SK-N-SH treated with all-trans-retinoic acid at 6 μM for 48 hours (cell line): Measurements from ENCODE around the gene CPSF7.

Source experiments
- ATAC-seq: fragments of 200-7000 bp; cut with Tn5 transposase; 3 replicates; pipeline ENCODE4 v1.9.1; 2020; ENCODE audit warnings: mild to moderate bottlenecking, moderate library complexity
- ARNTL ChIP-seq: fragments of 450-650 bp; formaldehyde crosslinking; IDR thresholded peaks from 2 replicates; pipeline ENCODE4 v1.5.0; 2020; ENCODE audit warnings: low read depth, mild to moderate bottlenecking, moderate library complexity, borderline replicate concordance
- BACH2 ChIP-seq: fragments of 250-450 bp; sonication (Bioruptor Pico); IDR thresholded peaks from 2 replicates; pipeline ENCODE4 v1.9.0; 2021; ENCODE audit warnings: mild to moderate bottlenecking, borderline replicate concordance
- CREB5 ChIP-seq: fragments of 250-450 bp; sonication (Bioruptor Pico); IDR thresholded peaks from 2 replicates; pipeline ENCODE4 v1.5.1; 2020; ENCODE audit warnings: low read depth, mild to moderate bottlenecking, moderate library complexity
- CSDC2 ChIP-seq: fragments of 250-450 bp; sonication (Bioruptor Pico); IDR thresholded peaks from 2 replicates; pipeline ENCODE4 v1.5.0; 2020; ENCODE audit warnings: mild to moderate bottlenecking, moderate library complexity
- ESRRG ChIP-seq: fragments of 250-450 bp; sonication (Bioruptor Pico); IDR thresholded peaks from 2 replicates; pipeline ENCODE4 v1.6.1; 2021; ENCODE audit warnings: mild to moderate bottlenecking
- GLIS3 ChIP-seq: fragments of 250-450 bp; sonication (Bioruptor Pico); IDR thresholded peaks from 2 replicates; pipeline ENCODE4 v1.5.0; 2020; ENCODE audit warnings: mild to moderate bottlenecking, moderate library complexity
- ISL1 ChIP-seq: fragments of 250-450 bp; sonication (Bioruptor Pico); IDR thresholded peaks from 2 replicates; pipeline ENCODE4 v2.1.2; 2022; ENCODE audit warnings: mild to moderate bottlenecking, moderate library complexity
- OSR1 ChIP-seq: fragments of 250-450 bp; sonication (Bioruptor Pico); IDR thresholded peaks from 2 replicates; pipeline ENCODE4 v1.8.0; 2022; ENCODE audit warnings: moderate library complexity, mild to moderate bottlenecking, inconsistent platforms
- POU6F1 ChIP-seq: fragments of 250-450 bp; sonication (Bioruptor Pico); IDR thresholded peaks from 2 replicates; pipeline ENCODE4 v1.8.0; 2021; ENCODE audit warnings: low read depth, mild to moderate bottlenecking, moderate library complexity, borderline replicate concordance
- PPARA ChIP-seq: fragments of 250-450 bp; sonication (Bioruptor Pico); IDR thresholded peaks from 2 replicates; pipeline ENCODE4 v1.5.0; 2020; ENCODE audit warnings: mild to moderate bottlenecking, borderline replicate concordance
- RARB ChIP-seq: fragments of 250-450 bp; sonication (Bioruptor Pico); IDR thresholded peaks from 2 replicates; pipeline ENCODE4 v1.8.0; 2021; ENCODE audit warnings: mild to moderate bottlenecking, moderate library complexity
- SNAI2 ChIP-seq: fragments of 250-450 bp; sonication (Bioruptor Pico); IDR thresholded peaks from 2 replicates; pipeline ENCODE4 v1.5.0; 2020; ENCODE audit warnings: mild to moderate bottlenecking, moderate library complexity
- TCF4 ChIP-seq: fragments of 250-450 bp; sonication (Bioruptor Pico); IDR thresholded peaks from 2 replicates; pipeline ENCODE4 v1.8.0; 2021; ENCODE audit warnings: mild to moderate bottlenecking, moderate library complexity, borderline replicate concordance
- TOX ChIP-seq: fragments of 250-450 bp; sonication (Bioruptor Pico); IDR thresholded peaks from 2 replicates; pipeline ENCODE4 v1.8.0; 2021; ENCODE audit warnings: mild to moderate bottlenecking, moderate library complexity, borderline replicate concordance
- TSHZ2 ChIP-seq: fragments of 250-450 bp; sonication (Bioruptor Pico); IDR thresholded peaks from 2 replicates; pipeline ENCODE4 v1.5.0; 2020; ENCODE audit warnings: mild to moderate bottlenecking, moderate library complexity
- ZC3H10 ChIP-seq: fragments of 250-450 bp; sonication (Bioruptor Pico); IDR thresholded peaks from 2 replicates; pipeline ENCODE4 v1.5.1; 2021; ENCODE audit warnings: mild to moderate bottlenecking, moderate library complexity
- ZFP3 ChIP-seq: fragments of 250-450 bp; sonication (Bioruptor Pico); IDR thresholded peaks from 2 replicates; pipeline ENCODE4 v1.5.0; 2020; ENCODE audit warnings: mild to moderate bottlenecking, moderate library complexity
- ZFP30 ChIP-seq: fragments of 450-650 bp; formaldehyde crosslinking; IDR thresholded peaks from 2 replicates; pipeline ENCODE4 v1.5.0; 2022; ENCODE audit warnings: mild to moderate bottlenecking, moderate library complexity
- ZNF565 ChIP-seq: fragments of 450-650 bp; formaldehyde crosslinking; conservative IDR thresholded peaks from 2 replicates; pipeline ENCODE4 v1.5.0; 2020; ENCODE audit warnings: low read depth, mild to moderate bottlenecking, moderate library complexity
- ZNF70 ChIP-seq: fragments of 450-650 bp; formaldehyde crosslinking; IDR thresholded peaks from 2 replicates; pipeline ENCODE4 v1.5.0; 2020; ENCODE audit warnings: mild to moderate bottlenecking, moderate library complexity
- ZNF8 ChIP-seq: fragments of 450-650 bp; formaldehyde crosslinking; IDR thresholded peaks from 2 replicates; pipeline ENCODE4 v1.5.0; 2020; ENCODE audit warnings: mild to moderate bottlenecking, moderate library complexity
- TF ChIP-seq, protein P1 (sequence below): fragments of 250-450 bp; sonication (Bioruptor Pico); IDR thresholded peaks from 2 replicates; pipeline ENCODE4 v1.5.1; 2021; ENCODE audit warnings: mild to moderate bottlenecking, moderate library complexity
- TF ChIP-seq, protein P2 (sequence below): fragments of 250-450 bp; sonication (Bioruptor Pico); IDR thresholded peaks from 2 replicates; pipeline ENCODE4 v1.8.0; 2020; ENCODE audit warnings: mild to moderate bottlenecking, moderate library complexity, borderline replicate concordance

The CPSF7 gene

GRCh38 chr11:61418136-61418535, 11.6 kb downstream of the CPSF7 start:
- TF ChIP-seq ESRRG (CRISPR knock-in tag): no peak
- no peak for TF ChIP-seq ZFP30 (CRISPR knock-in tag)
- TF ChIP-seq RARB (CRISPR knock-in tag): no peak
- TF ChIP-seq ARNTL: no peak
- TF ChIP-seq TOX: no peak
- no peak for TF ChIP-seq ZNF70 (CRISPR knock-in tag)
- TF ChIP-seq SNAI2: no peak
- TF ChIP-seq CSDC2 (CRISPR knock-in tag): no peak
- TF ChIP-seq, protein P1, sequence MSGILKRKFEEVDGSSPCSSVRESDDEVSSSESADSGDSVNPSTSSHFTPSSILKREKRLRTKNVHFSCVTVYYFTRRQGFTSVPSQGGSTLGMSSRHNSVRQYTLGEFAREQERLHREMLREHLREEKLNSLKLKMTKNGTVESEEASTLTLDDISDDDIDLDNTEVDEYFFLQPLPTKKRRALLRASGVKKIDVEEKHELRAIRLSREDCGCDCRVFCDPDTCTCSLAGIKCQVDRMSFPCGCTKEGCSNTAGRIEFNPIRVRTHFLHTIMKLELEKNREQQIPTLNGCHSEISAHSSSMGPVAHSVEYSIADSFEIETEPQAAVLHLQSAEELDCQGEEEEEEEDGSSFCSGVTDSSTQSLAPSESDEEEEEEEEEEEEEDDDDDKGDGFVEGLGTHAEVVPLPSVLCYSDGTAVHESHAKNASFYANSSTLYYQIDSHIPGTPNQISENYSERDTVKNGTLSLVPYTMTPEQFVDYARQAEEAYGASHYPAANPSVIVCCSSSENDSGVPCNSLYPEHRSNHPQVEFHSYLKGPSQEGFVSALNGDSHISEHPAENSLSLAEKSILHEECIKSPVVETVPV (CRISPR knock-in tag): no peak
- no peak for TF ChIP-seq GLIS3
- TF ChIP-seq ZFP3 (CRISPR knock-in tag): no peak
- TF ChIP-seq BACH2 (CRISPR knock-in tag): no peak
- ATAC-seq: no peak

- no peak for TF ChIP-seq CSDC2 (CRISPR knock-in tag)
- TF ChIP-seq, protein P2, sequence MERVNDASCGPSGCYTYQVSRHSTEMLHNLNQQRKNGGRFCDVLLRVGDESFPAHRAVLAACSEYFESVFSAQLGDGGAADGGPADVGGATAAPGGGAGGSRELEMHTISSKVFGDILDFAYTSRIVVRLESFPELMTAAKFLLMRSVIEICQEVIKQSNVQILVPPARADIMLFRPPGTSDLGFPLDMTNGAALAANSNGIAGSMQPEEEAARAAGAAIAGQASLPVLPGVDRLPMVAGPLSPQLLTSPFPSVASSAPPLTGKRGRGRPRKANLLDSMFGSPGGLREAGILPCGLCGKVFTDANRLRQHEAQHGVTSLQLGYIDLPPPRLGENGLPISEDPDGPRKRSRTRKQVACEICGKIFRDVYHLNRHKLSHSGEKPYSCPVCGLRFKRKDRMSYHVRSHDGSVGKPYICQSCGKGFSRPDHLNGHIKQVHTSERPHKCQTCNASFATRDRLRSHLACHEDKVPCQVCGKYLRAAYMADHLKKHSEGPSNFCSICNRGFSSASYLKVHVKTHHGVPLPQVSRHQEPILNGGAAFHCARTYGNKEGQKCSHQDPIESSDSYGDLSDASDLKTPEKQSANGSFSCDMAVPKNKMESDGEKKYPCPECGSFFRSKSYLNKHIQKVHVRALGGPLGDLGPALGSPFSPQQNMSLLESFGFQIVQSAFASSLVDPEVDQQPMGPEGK (CRISPR knock-in tag): no peak
- TF ChIP-seq ISL1 (CRISPR knock-in tag): no peak
- TF ChIP-seq ZNF70 (CRISPR knock-in tag): no peak
- TF ChIP-seq ZC3H10 (CRISPR knock-in tag): no peak
- TF ChIP-seq ZNF565 (CRISPR knock-in tag): no peak
- TF ChIP-seq, protein P1 (CRISPR knock-in tag): no peak
- TF ChIP-seq TCF4 (CRISPR knock-in tag): no peak
- TF ChIP-seq POU6F1: no peak
- TF ChIP-seq BACH2 (CRISPR knock-in tag): no peak
- no peak for TF ChIP-seq ARNTL
- no peak for TF ChIP-seq TOX
- TF ChIP-seq ZFP3 (CRISPR knock-in tag): no peak
- no peak for TF ChIP-seq ZNF8 (CRISPR knock-in tag)
- TF ChIP-seq PPARA (CRISPR knock-in tag): no peak
- no peak for TF ChIP-seq ESRRG (CRISPR knock-in tag)
- TF ChIP-seq TSHZ2 (CRISPR knock-in tag): no peak
- no peak for TF ChIP-seq OSR1
- no peak for TF ChIP-seq CREB5 (CRISPR knock-in tag)
- TF ChIP-seq GLIS3: no peak
- no peak for ATAC-seq
These were observed 12.1 kb downstream of the CPSF7 start for GRCh38 chr11:61417670-61418069.
